NT2/D1 (cell line): Measurements from ENCODE around the gene TBX4.

Source experiments
- SUZ12 ChIP-seq: IDR thresholded peaks from 2 replicates; pipeline ENCODE4 v1.6.1; 2011; ENCODE audit not compliant: insufficient read length, insufficient read depth; ENCODE audit errors: extremely low read depth
- YY1 ChIP-seq: IDR thresholded peaks from 2 replicates; pipeline ENCODE4 v1.6.1; 2011; ENCODE audit not compliant: insufficient read length, insufficient read depth
- ZNF274 ChIP-seq: IDR thresholded peaks from 2 replicates; pipeline ENCODE4 v1.6.1; 2011; ENCODE audit warnings: mild to moderate bottlenecking, low read depth, low read length

DNA sequence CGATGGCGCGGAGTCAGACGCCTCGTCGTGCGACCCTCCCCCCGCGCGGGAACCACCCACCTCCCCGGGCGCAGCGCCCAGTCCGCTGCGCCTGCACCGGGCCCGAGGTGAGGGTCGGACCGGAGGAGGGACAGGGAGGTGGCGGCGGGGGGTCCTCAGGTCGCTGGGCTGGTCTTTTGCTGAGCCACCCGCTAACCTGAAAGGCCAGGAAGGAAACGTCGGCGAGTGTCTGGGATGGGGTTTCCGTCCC lies 47.6 kb upstream of the TBX4 start:
- TF ChIP-seq YY1 (no peak), ZNF274 (no peak), SUZ12 (no peak)
